Stimulated activated CD8-positive, alpha-beta memory T cell treated with anti-CD3 and anti-CD28 coated beads, Interleukin-15, amount 100 ng/mL, for 4 hours (primary cell): Measurements from ENCODE around the gene SLC6A20.

Experiments
- DNase-seq, 2 donors: peaks; one replicate each; pipeline ENCODE4 v3.0.0-alpha.2; 2020; ENCODE audit warnings: low read depth in 2 of 2

The SLC6A20 gene

DNA sequence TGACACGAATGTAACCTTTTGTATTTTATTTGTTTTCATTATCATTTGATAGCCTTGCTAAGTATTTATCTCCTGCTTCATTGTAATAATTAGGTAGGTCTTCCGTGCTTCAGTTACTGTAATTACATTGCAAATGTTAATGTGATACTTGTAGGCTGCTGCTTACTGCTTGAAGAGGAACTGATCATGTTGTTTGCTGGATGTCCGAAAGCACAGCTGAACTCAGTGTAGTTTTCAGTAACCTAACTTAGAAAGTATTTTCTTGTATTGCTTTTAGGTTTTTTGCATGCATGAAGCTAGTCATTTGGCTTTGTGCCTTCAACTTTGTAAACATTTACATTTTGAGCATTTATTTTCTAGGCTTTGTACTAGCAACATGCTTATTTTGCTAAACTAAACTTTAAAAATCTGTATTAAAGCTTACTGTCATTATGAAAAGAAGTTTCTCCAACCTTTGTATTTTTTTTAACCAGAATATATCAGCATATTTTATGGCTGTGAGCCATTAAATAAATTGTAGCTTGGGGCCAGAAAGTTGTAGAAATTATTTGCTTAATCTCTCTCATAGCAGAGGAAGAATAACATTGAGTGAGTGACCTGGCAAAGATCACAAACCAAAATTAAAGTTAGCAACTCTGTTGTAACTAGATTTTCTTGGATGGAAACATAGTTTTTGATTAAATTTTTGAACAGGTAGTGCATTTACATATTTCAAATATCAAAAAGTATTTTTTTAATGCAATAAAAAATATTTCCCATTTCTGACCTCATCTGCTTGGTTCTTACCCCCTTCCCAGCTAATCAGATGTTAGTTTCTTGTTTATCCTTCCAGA, 76.5 kb downstream of the SLC6A20 start:
- DNase-seq, result no peak

GRCh38 chr3:45716790-45717336, 79.5 kb downstream of the SLC6A20 start:
- no peak for DNase-seq

DNA sequence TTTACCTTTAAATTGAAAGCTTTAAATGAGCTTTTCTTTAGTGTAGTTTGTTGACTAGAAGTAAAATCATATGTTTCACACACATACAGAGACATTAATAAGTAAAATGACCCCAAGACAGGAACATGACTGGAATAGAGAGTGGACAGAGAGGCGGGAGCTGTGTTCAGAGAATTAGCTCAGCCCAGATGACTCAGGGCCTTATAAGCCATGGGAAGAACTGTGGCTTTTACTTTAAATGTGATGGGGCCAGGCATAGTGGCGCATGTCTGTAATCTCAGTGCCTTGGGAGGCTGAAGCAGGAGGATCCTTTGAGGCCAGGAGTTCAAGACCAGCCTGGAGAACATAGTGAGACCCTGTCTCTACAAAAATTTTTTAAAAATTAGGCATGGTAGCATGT, 80.4 kb downstream of the SLC6A20 start:
- DNase-seq, result no peak

DNA sequence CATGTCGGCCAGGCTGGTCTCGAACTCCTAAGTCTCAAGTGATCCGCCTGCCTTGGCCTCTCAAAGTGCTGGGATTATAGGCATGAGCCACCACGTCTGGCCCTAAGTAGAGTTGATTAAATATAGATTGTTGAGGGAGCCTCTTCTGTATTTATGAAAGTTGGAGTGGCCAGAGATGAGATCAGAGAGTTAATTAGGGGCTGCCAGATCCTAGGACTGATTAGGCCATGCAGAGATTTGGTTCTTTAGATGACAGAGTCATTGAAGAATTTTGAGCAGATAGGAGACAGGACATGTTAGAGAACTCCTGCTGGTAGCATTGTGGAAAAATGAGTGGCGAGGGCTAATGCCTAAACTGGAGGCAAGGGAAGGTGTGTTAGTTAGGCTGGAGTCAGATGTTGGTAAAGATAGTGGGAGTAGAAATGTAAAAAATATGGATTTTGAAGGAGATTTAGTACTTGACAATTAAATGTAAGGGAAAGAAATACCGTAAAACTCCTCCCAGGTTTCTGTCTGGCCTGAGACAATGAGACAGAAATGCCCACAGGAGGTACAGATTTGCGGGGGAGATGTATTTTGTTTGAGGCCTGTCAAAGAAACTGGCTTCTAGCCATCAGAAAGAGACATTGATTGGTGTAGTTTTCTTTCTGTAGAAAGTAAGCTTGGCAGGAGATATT, 83.8 kb downstream of the SLC6A20 start:
- no peak for DNase-seq

DNA sequence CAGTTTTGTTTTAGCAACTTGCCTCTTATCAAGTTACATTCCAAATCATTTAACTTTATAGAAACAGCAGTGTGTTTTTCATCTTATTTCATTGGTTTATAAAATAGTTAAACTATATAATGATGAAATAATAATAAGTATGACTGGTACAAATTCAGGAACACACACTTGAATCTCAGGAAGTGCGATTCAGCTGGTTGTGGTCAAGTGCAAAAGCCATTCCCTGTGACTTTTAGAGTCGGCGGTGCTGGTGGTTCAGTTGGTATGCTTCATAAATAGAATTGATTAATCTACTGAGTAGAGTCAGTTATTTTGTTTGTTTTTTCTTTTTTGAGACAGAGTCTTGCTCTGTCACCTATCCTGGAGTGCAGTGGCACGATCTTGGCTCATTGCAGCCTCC, 84.4 kb downstream of the SLC6A20 start:
- DNase-seq, result no peak

DNA sequence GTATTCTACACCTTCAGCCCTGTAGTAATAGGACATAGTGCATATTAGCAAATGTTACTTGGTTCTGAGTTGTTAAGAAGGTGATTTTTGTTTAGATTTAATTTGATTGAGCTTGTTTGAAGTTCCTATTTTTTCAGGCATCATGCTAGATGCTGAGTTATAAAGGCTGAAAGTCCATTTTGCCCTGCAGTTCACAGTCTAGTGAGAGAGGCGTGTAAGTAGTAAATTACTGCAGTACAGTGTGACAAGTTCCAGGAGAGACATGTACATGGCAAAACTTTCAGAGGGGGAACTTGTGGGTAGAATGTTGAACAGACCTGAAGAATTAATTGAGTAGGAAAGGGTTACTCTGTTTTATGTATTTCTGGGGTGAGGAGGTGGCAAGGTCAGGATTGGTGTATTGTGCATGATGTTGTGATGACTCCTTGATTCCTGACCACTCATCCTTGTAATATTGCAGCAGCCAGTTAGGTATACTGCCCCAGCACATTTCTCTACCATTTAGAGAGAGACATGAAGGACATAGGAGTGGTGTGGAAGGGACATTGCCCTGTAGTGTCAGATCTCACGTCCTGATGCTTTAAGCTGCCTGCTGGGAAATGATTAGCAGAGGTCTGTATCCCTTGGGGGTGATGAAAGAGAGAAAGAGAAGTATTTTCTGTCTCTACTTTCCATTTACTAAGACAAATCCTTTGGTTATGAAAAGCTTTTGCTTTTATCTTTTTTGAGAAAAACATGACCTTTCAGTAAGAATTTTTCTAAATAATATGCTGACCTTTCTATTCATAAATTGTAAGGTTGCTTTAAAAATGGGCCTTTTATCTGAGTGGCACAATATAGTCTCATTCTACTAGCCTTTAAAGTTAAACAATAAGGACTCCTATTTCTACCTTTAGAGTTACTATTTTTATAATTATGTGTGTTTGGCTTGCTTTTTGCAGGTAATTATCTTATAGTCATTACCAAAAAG, 90.2 kb downstream of the SLC6A20 start:
- no peak for DNase-seq
